Suprapubic skin (tissue), 4 donors: ENCODE results near the gene WDPCP. TPM values are rescaled to one million over a fixed set of nuclear protein-coding genes. Genes with fewer than 3 reads are reported as not detected.

Experiments used
- DNase-seq, 2 donors: peaks; one replicate each; pipeline ENCODE4 v3.0.0-alpha.2; 2019; ENCODE audit warnings: low spot score in 2 of 2
- H3K27ac ChIP-seq: fragments of 200-600 bp; sonication (generic); one replicate; pipeline ENCODE4 v1.5.1; 2019
- H3K27me3 ChIP-seq: fragments of 200-600 bp; sonication (generic); one replicate; pipeline ENCODE4 v1.5.1; 2019
- H3K36me3 ChIP-seq: fragments of 200-600 bp; sonication (generic); one replicate; pipeline ENCODE4 v1.5.1; 2019
- H3K4me1 ChIP-seq: fragments of 200-600 bp; sonication (generic); one replicate; pipeline ENCODE4 v1.5.1; 2019
- H3K4me3 ChIP-seq: fragments of 200-600 bp; sonication (generic); one replicate; pipeline ENCODE4 v1.5.1; 2019; ENCODE audit warnings: mild to moderate bottlenecking
- H3K9me3 ChIP-seq: fragments of 200-600 bp; sonication (generic); one replicate; pipeline ENCODE4 v1.5.1; 2019
- CTCF ChIP-seq, 2 donors: fragments of 200-600 bp in 1 of 2; fragments of 450-650 bp in 1 of 2; sonication (generic) in 1 of 2; IDR thresholded peaks; one replicate each; pipeline ENCODE4 v1.5.1; 2016 to 2019; ENCODE audit warnings: antibody characterized with exemption in 2 of 2, mild to moderate bottlenecking in 1 of 2, moderate library complexity in 1 of 2
- EP300 ChIP-seq: sonication (generic); formaldehyde crosslinking; IDR thresholded peaks from one replicate; pipeline ENCODE4 v1.6.1; 2017; ENCODE audit warnings: antibody characterized with exemption
- POLR2A ChIP-seq, 2 donors: fragments of 450-650 bp; IDR thresholded peaks; one replicate each; pipeline ENCODE4 v1.6.1; 2017; ENCODE audit warnings: antibody characterized with exemption in 2 of 2, mild to moderate bottlenecking in 2 of 2, moderate library complexity in 2 of 2
- POLR2AphosphoS5 ChIP-seq, 3 donors: sonication (generic); formaldehyde crosslinking; IDR thresholded peaks; one replicate each; pipeline ENCODE4 v1.6.1; 2017; ENCODE audit warnings: antibody characterized with exemption in 3 of 3
- WGBS: methylation state at CpG from one replicate; pipeline ENCODE4 v1.1.5; 2018; 5-methylcytosine and 5-hydroxymethylcytosine counted together
- total RNA-seq, 4 donors: library from RNA; depleted of rRNA; stranded (reverse); fragments of >200 nt; gene quantifications; one replicate each; pipeline ENCODE4 v1.1.0, GENCODE V29; 2016

The WDPCP gene
- total RNA-seq, 4 donors from 2014 or later, result 6.7 to 18.7 (median 9.7) TPM

- H3K27me3 ChIP-seq, result no peaks in the 10 kb centered on the region
- H3K9me3 ChIP-seq, result no peaks in the 10 kb centered on the region
- no peak overlapping the region for H3K4me3 ChIP-seq
- TF ChIP-seq CTCF (IDR thresholded peaks at IDR 0.05), result no peak
- TF ChIP-seq EP300, result no peak
- no peak for TF ChIP-seq POLR2AphosphoS5 (IDR thresholded peaks at IDR 0.05)
- TF ChIP-seq POLR2A (IDR thresholded peaks at IDR 0.05), result no peak
- H3K27ac ChIP-seq, result no peak overlapping the region
- no peaks in the 10 kb centered on the region for H3K4me1 ChIP-seq
- DNase-seq, result no peak
- WGBS, result 97% methylated on average over 13 of the region's 31 CpGs
- no peaks in the 10 kb centered on the region for H3K36me3 ChIP-seq
Observed at GRCh38 chr2:63622751-63623150, 34.5 kb upstream of the WDPCP start.

GRCh38 chr2:63619328-63619727 is 31.1 kb upstream of the WDPCP start:
- Histone ChIP-seq H3K27me3 (no peaks in the 10 kb centered on the region), H3K4me1 (peaks cover 12% of the 10 kb centered on the region), H3K4me3 (no peak overlapping the region), H3K36me3 (no peaks in the 10 kb centered on the region), H3K9me3 (no peaks in the 10 kb centered on the region), H3K27ac (no peak overlapping the region)
- WGBS, result 96% methylated on average over 2 of the region's 2 CpGs
- no peak for TF ChIP-seq CTCF (IDR thresholded peaks at IDR 0.05)
- no peak for TF ChIP-seq EP300
- TF ChIP-seq POLR2AphosphoS5 (IDR thresholded peaks at IDR 0.05), result no peak
- no peak for TF ChIP-seq POLR2A (IDR thresholded peaks at IDR 0.05)
- no peak for DNase-seq

GRCh38 chr2:63617366-63617765 is 29.1 kb upstream of the WDPCP start:
- Histone ChIP-seq H3K4me1 (peaks cover 12% of the 10 kb centered on the region), H3K4me3 (no peak overlapping the region), H3K9me3 (no peaks in the 10 kb centered on the region), H3K27me3 (no peaks in the 10 kb centered on the region), H3K36me3 (no peaks in the 10 kb centered on the region), H3K27ac (no peak overlapping the region)
- no peak for DNase-seq
- TF ChIP-seq EP300 (no peak), POLR2AphosphoS5 (IDR thresholded peaks at IDR 0.05) (no peak), CTCF (IDR thresholded peaks at IDR 0.05) (no peak), POLR2A (IDR thresholded peaks at IDR 0.05) (no peak)
- 85% methylated on average over 1 of the region's 1 CpG for WGBS

- H3K4me3 ChIP-seq, result peak overlapping the region; percentile 9
- no peaks in the 10 kb centered on the region for H3K9me3 ChIP-seq
- TF ChIP-seq EP300 (no peak), POLR2AphosphoS5 (IDR thresholded peaks at IDR 0.05) (no peak), CTCF (IDR thresholded peaks at IDR 0.05) (no peak)
- no peaks in the 10 kb centered on the region for H3K27me3 ChIP-seq
- H3K4me1 ChIP-seq, result peaks cover 12% of the 10 kb centered on the region
- H3K36me3 ChIP-seq, result no peaks in the 10 kb centered on the region
- WGBS, result 38% methylated on average over 9 of the region's 9 CpGs
- no peak for DNase-seq
- peak overlapping the region; percentile 57 for H3K27ac ChIP-seq
Observed at GRCh38 chr2:63614983-63615945, 27.0 kb upstream of the WDPCP start.

- TF ChIP-seq EP300 (no peak), POLR2A (IDR thresholded peaks at IDR 0.05) (no peak), CTCF (IDR thresholded peaks at IDR 0.05) (no peak), POLR2AphosphoS5 (IDR thresholded peaks at IDR 0.05) (no peak)
- H3K4me1 ChIP-seq, result peaks cover 12% of the 10 kb centered on the region
- 56% methylated on average over 2 of the region's 2 CpGs for WGBS
- no peaks in the 10 kb centered on the region for H3K36me3 ChIP-seq
- no peak overlapping the region for H3K4me3 ChIP-seq
- no peaks in the 10 kb centered on the region for H3K27me3 ChIP-seq
- no peaks in the 10 kb centered on the region for H3K9me3 ChIP-seq
- H3K27ac ChIP-seq, result peak overlapping the region; percentile 57
- no peak for DNase-seq
Observed at GRCh38 chr2:63614448-63614968, 26.2 kb upstream of the WDPCP start.
